ENCODE measurements around the gene TACC3. TPM values are rescaled to one million over a fixed set of nuclear protein-coding genes. Genes with fewer than 3 reads are reported as not detected.
A peak's percentile ranks its signal among the peaks of the same experiment; 100 is the strongest.

TACC3 gene
- total RNA-seq (2014; rRNA removed) (32.0 and 74.5 TPM in 2 replicates), Bru-seq, nascent RNA (percentile 67 among the genes with signal in this experiment), BruChase-seq, experiment 1, labeled RNA remaining after a 6-hour chase (percentile 77 among the genes with signal in this experiment), BruChase-seq, experiment 2, labeled RNA remaining after a 2-hour chase (percentile 57 among the genes with signal in this experiment)
- long read RNA-seq, transcript TACC3-201 (16 exons, 2,781 nt) = major isoform, 8 of 23 reads
- long read RNA-seq, partial matches to known transcripts = 7 of 23 reads
- long read RNA-seq, other reads (novel, unspliced or antisense) = 8 of 23 reads

DNA sequence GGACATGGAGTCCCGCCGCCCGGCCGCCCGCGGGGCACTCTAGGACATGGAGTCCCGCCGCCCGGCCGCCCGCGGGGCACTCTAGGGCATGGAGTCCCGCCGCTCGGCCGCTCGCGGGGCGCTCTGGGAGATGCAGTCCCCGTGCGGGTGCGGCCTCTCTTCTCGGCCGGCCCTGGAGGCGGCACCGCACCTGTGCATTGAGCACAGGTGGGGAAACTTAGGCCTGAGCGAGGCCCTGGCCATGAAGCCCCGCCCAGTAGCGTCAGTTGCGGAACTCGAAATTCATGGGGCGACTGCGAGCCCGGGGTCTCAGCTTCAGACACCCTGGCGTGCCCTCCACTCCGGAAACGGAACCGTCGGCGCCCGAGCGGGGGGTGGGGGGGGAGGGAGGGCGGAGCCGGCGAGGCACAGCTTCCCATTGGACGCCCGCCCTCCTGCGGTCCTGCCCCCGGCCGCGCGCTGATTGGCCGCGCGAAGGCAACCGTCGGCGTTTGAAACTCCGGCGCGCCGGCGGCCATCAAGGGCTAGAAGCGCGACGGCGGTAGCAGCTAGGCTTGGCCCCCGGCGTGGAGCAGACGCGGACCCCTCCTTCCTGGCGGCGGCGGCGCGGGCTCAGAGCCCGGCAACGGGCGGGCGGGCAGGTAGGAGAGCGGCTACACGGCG lies at the start of gene TACC3, which contains the start of gene TMEM129:
Gene TACC3, plus strand, starts transcription at position 519 of the 663 bp plus-strand sequence. CDS start 1,901 bp downstream, outside the sequence.
Gene TMEM129, minus strand, starts transcription at position 321 of the 663 bp plus-strand sequence. CDS start 486 bp downstream, outside the sequence.
- peak within 1 kb of the TSS; percentile 94 for H3K4me3 ChIP-seq (ENCODE audit: low read length)
- TF ChIP-seq EZH2 (IDR thresholded peaks at IDR 0.05; ENCODE audit: low read length, unreplicated experiment) (no peak), EZH2phosphoT487 (IDR thresholded peaks at IDR 0.05; ENCODE audit: borderline replicate concordance, low read length) (no peak)
- TF ChIP-seq, protein P1, sequence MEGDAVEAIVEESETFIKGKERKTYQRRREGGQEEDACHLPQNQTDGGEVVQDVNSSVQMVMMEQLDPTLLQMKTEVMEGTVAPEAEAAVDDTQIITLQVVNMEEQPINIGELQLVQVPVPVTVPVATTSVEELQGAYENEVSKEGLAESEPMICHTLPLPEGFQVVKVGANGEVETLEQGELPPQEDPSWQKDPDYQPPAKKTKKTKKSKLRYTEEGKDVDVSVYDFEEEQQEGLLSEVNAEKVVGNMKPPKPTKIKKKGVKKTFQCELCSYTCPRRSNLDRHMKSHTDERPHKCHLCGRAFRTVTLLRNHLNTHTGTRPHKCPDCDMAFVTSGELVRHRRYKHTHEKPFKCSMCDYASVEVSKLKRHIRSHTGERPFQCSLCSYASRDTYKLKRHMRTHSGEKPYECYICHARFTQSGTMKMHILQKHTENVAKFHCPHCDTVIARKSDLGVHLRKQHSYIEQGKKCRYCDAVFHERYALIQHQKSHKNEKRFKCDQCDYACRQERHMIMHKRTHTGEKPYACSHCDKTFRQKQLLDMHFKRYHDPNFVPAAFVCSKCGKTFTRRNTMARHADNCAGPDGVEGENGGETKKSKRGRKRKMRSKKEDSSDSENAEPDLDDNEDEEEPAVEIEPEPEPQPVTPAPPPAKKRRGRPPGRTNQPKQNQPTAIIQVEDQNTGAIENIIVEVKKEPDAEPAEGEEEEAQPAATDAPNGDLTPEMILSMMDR (conservative IDR thresholded peaks at IDR 0.05; ENCODE audit: low read depth, low read length) = no peak
- no peaks in the 10 kb centered on the region for H3K27me3 ChIP-seq (ENCODE audit: low read length)
- ChIA-PET CTCF (no interaction called here), POLR2A (ENCODE audit: unreplicated experiment) (interaction anchor here (0.6 to 0.7 kb wide), 2 partner anchors 9 to 38 kb away, joined by 3 to 10 read pairs; partner anchors contain the start of gene SLBP)
- DNase-seq = peak; percentile 94
- peak within 1 kb of the TSS; percentile 82 for H3K9ac ChIP-seq (ENCODE audit: low read length)
- peak; percentile 83 for ATAC-seq
- H3K36me3 ChIP-seq (ENCODE audit: low read depth, low read length) = peaks cover 13% of the 10 kb centered on the region
- H4K20me1 ChIP-seq (ENCODE audit: low read length) = no peaks in the 10 kb centered on the region
- peaks cover 22% of the 10 kb centered on the region for H3K4me1 ChIP-seq (ENCODE audit: insufficient read depth, low read length)
- no peaks in the 10 kb centered on the region for H3K9me2 ChIP-seq (replicated peaks; ENCODE audit: low read length)
- peak within 1 kb of the TSS; percentile 51 for H3K27ac ChIP-seq (ENCODE audit: low read length)
- intact Hi-C loops (cut with micrococcal nuclease) = no loop called here
- H3F3A ChIP-seq (ENCODE audit: low read length, unreplicated experiment) = no peaks in the 10 kb centered on the region
- H3K79me2 ChIP-seq (ENCODE audit: low read length) = peaks cover 78% of the 10 kb centered on the region
- peak within 1 kb of the TSS; percentile 99 for H3K4me2 ChIP-seq (ENCODE audit: low read length)
- no TSS peak for BruUV-seq (replicated peaks)
- H2AFZ ChIP-seq (ENCODE audit: low read length) = peak within 1 kb of the TSS; percentile 41; the same call in 1 of the 2 replicates
- no peaks in the 10 kb centered on the region for H3K9me3 ChIP-seq (ENCODE audit: low read length)

DNA sequence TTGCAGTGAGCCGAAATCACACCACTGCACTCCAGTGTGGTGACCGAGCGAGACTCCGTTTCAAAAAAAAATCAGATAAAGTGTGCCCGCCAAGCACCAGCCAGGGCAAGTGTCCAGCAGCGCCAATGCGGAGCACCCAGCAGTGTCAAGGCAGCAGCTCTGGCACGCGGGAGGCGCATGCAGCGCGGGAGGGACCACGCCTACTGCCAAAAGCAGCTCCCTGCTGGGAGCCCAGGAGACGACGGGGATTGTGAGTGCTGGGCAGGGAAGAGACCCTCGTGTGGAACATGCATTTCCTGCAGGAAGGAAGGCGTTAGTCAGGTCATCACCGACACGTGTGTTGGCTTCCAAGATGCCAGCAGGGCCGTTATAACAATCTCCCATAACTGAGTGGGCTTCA lies 47.6 kb upstream of the TACC3 start:
- no TSS peak for BruUV-seq (replicated peaks)
- Histone ChIP-seq H3K4me3 (ENCODE audit: low read length) (no peak overlapping the region), H3K9me2 (replicated peaks; ENCODE audit: low read length) (no peaks in the 10 kb centered on the region), H3K79me2 (ENCODE audit: low read length) (no peaks in the 10 kb centered on the region), H3K4me2 (ENCODE audit: low read length) (no peak overlapping the region), H3F3A (ENCODE audit: low read length, unreplicated experiment) (no peaks in the 10 kb centered on the region), H3K27ac (ENCODE audit: low read length) (no peak overlapping the region), H3K9ac (ENCODE audit: low read length) (no peak overlapping the region), H3K27me3 (ENCODE audit: low read length) (no peaks in the 10 kb centered on the region), H3K4me1 (ENCODE audit: insufficient read depth, low read length) (no peaks in the 10 kb centered on the region), H3K36me3 (ENCODE audit: low read depth, low read length) (no peaks in the 10 kb centered on the region), H4K20me1 (ENCODE audit: low read length) (no peaks in the 10 kb centered on the region), H3K9me3 (ENCODE audit: low read length) (no peaks in the 10 kb centered on the region), H2AFZ (ENCODE audit: low read length) (no peak overlapping the region)
- intact Hi-C loops (cut with micrococcal nuclease) = no loop called here
- ChIA-PET CTCF (no interaction called here), POLR2A (ENCODE audit: unreplicated experiment) (no interaction called here)
- DNase-seq (no peak), ATAC-seq (no peak)
- TF ChIP-seq EZH2 (IDR thresholded peaks at IDR 0.05; ENCODE audit: low read length, unreplicated experiment) (no peak), EZH2phosphoT487 (IDR thresholded peaks at IDR 0.05; ENCODE audit: borderline replicate concordance, low read length) (no peak)
- TF ChIP-seq, protein P1 (conservative IDR thresholded peaks at IDR 0.05; ENCODE audit: low read depth, low read length) = no peak

Data from PC-3 (cell line).